ENCODE results near the gene SIGLEC8. TPM values are rescaled to one million over a fixed set of nuclear protein-coding genes. Genes with fewer than 3 reads are reported as not detected.
"Not testable (repeated sequence)": the region's sequence is repeated elsewhere in the genome, so short reads cannot be mapped to it uniquely, and the experiment has no call there.

SIGLEC8 gene
- total RNA-seq, 2 experiments from 2014 or later = not detected

GRCh38 chr19:51418707-51419106, 39.5 kb downstream of the SIGLEC8 start:
- ChIA-PET POLR2A (no interaction called here), CTCF (no interaction called here)
- Histone ChIP-seq H3K9me3 (ENCODE audit: control insufficient read depth in 1 of 2, insufficient read depth in 1 of 2, low read length in 2 of 2) (peaks cover 0 to 5% of the 10 kb centered on the region in 2 experiments), H3K4me1 (ENCODE audit: insufficient read depth, low read length) (peaks cover 16% of the 10 kb centered on the region), H3K4me3 (ENCODE audit: low read length) (no peak overlapping the region), H3K27ac (ENCODE audit: low read depth in 1 of 2, low read length in 2 of 2) (no peak overlapping the region), H3K36me3 (ENCODE audit: insufficient read depth, low read length) (no peaks in the 10 kb centered on the region), H3K27me3 (ENCODE audit: control insufficient read depth in 1 of 2, insufficient read depth in 2 of 2, low read length in 2 of 2) (peaks cover 7 to 13% of the 10 kb centered on the region in 2 experiments)
- H3K4me3 Mint-ChIP-seq = no peak overlapping the region
- TF ChIP-seq CTCF (IDR thresholded peaks at IDR 0.05) = no peak
- peaks cover 35% of the 10 kb centered on the region for H3K27me3 Mint-ChIP-seq
- DNase-seq (no peak), ATAC-seq (ENCODE audit: poor library complexity) (no peak)
- no peaks in the 10 kb centered on the region for H3K36me3 Mint-ChIP-seq (ENCODE audit: low read depth)
- no peak overlapping the region for H3K27ac Mint-ChIP-seq
- no peaks in the 10 kb centered on the region for H3K4me1 Mint-ChIP-seq (ENCODE audit: low read depth)
- no peaks in the 10 kb centered on the region for H3K9me3 Mint-ChIP-seq
- intact Hi-C loops (cut with DNase I, micrococcal nuclease) = no loop called here

- Mint-ChIP-seq H3K9me3 (no peaks in the 10 kb centered on the region), H3K27ac (no peak overlapping the region), H3K27me3 (peaks cover 34% of the 10 kb centered on the region), H3K36me3 (ENCODE audit: low read depth) (no peaks in the 10 kb centered on the region), H3K4me1 (ENCODE audit: low read depth) (no peaks in the 10 kb centered on the region), H3K4me3 (no peak overlapping the region)
- Histone ChIP-seq H3K4me1 (ENCODE audit: insufficient read depth, low read length) (peaks cover 16% of the 10 kb centered on the region), H3K27me3 (ENCODE audit: control insufficient read depth in 1 of 2, insufficient read depth in 2 of 2, low read length in 2 of 2) (peaks cover 7 to 13% of the 10 kb centered on the region in 2 experiments), H3K27ac (ENCODE audit: low read depth in 1 of 2, low read length in 2 of 2) (no peak overlapping the region), H3K9me3 (ENCODE audit: control insufficient read depth in 1 of 2, insufficient read depth in 1 of 2, low read length in 2 of 2) (peaks cover 0 to 5% of the 10 kb centered on the region in 2 experiments), H3K36me3 (ENCODE audit: insufficient read depth, low read length) (no peaks in the 10 kb centered on the region), H3K4me3 (ENCODE audit: low read length) (no peak overlapping the region)
- DNase-seq (no peak), ATAC-seq (ENCODE audit: poor library complexity) (no peak)
- no peak for TF ChIP-seq CTCF (IDR thresholded peaks at IDR 0.05)
- POLR2A ChIA-PET = no interaction called here
- intact Hi-C loops (cut with DNase I, micrococcal nuclease) = no loop called here
- CTCF ChIA-PET = no interaction called here
These were observed 40.5 kb downstream of the SIGLEC8 start for GRCh38 chr19:51417810-51418157.

- H3K27me3 Mint-ChIP-seq = peaks cover 29% of the 10 kb centered on the region
- Histone ChIP-seq H3K27me3 (ENCODE audit: control insufficient read depth in 1 of 2, insufficient read depth in 2 of 2, low read length in 2 of 2) (peaks cover 7 to 13% of the 10 kb centered on the region in 2 experiments), H3K36me3 (ENCODE audit: insufficient read depth, low read length) (no peaks in the 10 kb centered on the region), H3K9me3 (ENCODE audit: control insufficient read depth in 1 of 2, insufficient read depth in 1 of 2, low read length in 2 of 2) (peaks cover 0 to 1% of the 10 kb centered on the region in 2 experiments), H3K4me3 (ENCODE audit: low read length) (no peak within 1 kb of the TSS), H3K4me1 (ENCODE audit: insufficient read depth, low read length) (peaks cover 16% of the 10 kb centered on the region), H3K27ac (ENCODE audit: low read depth in 1 of 2, low read length in 2 of 2) (no peak within 1 kb of the TSS)
- H3K4me3 Mint-ChIP-seq = no peak within 1 kb of the TSS
- intact Hi-C loops (cut with DNase I, micrococcal nuclease) = no loop called here
- TF ChIP-seq CTCF (IDR thresholded peaks at IDR 0.05) = no peak
- ATAC-seq (ENCODE audit: poor library complexity) (no peak), DNase-seq (peak in 2 of 14 experiments; percentile 60 to 66)
- H3K9me3 Mint-ChIP-seq = no peaks in the 10 kb centered on the region
- POLR2A ChIA-PET = no interaction called here
- no peak within 1 kb of the TSS for H3K27ac Mint-ChIP-seq
- H3K36me3 Mint-ChIP-seq (ENCODE audit: low read depth) = no peaks in the 10 kb centered on the region
- CTCF ChIA-PET = no interaction called here
- no peaks in the 10 kb centered on the region for H3K4me1 Mint-ChIP-seq (ENCODE audit: low read depth)
These were observed 41.0 kb downstream of the SIGLEC8 start, which contains the start of gene SIGLEC10 for GRCh38 chr19:51417107-51417809. Gene SIGLEC10 (minus strand): TSS chr19:51417642. CDS start chr19:51417581, 61 bp downstream.

- H3K36me3 Mint-ChIP-seq (ENCODE audit: low read depth); H3K36me3 ChIP-seq (ENCODE audit: insufficient read depth, low read length); DNase-seq; H3K4me1 ChIP-seq (ENCODE audit: insufficient read depth, low read length); H3K4me3 Mint-ChIP-seq; H3K4me3 ChIP-seq (ENCODE audit: low read length); H3K9me3 Mint-ChIP-seq; intact Hi-C loops (cut with DNase I, micrococcal nuclease); POLR2A ChIA-PET; H3K27ac ChIP-seq (ENCODE audit: low read depth in 1 of 2, low read length in 2 of 2); H3K27ac Mint-ChIP-seq; H3K4me1 Mint-ChIP-seq (ENCODE audit: low read depth); CTCF ChIA-PET; H3K9me3 ChIP-seq (ENCODE audit: control insufficient read depth in 1 of 2, insufficient read depth in 1 of 2, low read length in 2 of 2); ATAC-seq (ENCODE audit: poor library complexity): not testable (repeated sequence)
- peaks cover 6 to 12% of the 10 kb centered on the region in 2 experiments for H3K27me3 ChIP-seq (ENCODE audit: control insufficient read depth in 1 of 2, insufficient read depth in 2 of 2, low read length in 2 of 2)
- H3K27me3 Mint-ChIP-seq = peaks cover 24% of the 10 kb centered on the region
These were observed 41.8 kb downstream of the SIGLEC8 start for GRCh38 chr19:51416422-51416821.
